ENCODE results near the gene RASSF6.
A peak's percentile ranks its signal among the peaks of the same experiment; 100 is the strongest.
"Not testable (repeated sequence)": the region's sequence is repeated elsewhere in the genome, so short reads cannot be mapped to it uniquely, and the experiment has no call there.

RASSF6 gene, protein sequence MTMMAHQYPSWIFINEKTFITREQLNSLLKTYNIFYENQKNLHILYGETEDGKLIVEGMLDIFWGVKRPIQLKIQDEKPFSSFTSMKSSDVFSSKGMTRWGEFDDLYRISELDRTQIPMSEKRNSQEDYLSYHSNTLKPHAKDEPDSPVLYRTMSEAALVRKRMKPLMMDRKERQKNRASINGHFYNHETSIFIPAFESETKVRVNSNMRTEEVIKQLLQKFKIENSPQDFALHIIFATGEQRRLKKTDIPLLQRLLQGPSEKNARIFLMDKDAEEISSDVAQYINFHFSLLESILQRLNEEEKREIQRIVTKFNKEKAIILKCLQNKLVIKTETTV

DNA sequence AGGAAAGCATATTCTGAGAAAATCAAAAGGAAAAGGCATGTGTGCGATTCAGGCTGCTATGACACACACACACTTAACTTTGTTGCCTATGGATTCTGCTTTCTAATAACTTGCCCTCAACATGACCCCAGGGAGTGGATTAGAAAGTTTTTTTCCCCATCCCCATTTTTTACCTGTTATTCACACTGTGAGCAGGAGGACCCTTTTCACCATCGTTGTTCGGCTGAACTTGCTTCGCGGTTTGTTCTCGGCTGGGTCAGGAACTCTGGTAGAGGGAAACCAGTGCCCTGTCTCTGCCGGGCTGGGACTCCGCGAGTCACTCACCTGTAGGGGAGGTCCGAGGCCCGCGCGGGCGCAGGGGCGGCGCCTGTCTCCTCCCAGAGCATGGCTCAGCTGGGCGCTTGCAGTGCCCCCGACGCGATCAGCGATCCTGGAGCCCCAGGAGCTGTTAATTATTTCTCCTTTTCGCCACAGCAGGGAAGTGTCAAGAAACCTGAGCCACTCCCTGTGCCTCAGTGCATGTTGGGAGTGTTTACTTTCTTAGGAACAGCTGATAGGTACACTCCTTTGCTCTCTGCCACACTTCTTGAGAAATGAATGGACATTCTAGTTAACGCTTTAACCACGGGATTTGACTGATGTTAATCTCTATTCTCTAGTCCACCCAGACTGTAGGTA lies at the start of gene RASSF6:
RASSF6 (minus strand) TSS at position 322 of the 678 bp plus-strand sequence. CDS start 8,641 bp downstream, outside the sequence.
- DNase-seq, result peak; percentile 94

DNA sequence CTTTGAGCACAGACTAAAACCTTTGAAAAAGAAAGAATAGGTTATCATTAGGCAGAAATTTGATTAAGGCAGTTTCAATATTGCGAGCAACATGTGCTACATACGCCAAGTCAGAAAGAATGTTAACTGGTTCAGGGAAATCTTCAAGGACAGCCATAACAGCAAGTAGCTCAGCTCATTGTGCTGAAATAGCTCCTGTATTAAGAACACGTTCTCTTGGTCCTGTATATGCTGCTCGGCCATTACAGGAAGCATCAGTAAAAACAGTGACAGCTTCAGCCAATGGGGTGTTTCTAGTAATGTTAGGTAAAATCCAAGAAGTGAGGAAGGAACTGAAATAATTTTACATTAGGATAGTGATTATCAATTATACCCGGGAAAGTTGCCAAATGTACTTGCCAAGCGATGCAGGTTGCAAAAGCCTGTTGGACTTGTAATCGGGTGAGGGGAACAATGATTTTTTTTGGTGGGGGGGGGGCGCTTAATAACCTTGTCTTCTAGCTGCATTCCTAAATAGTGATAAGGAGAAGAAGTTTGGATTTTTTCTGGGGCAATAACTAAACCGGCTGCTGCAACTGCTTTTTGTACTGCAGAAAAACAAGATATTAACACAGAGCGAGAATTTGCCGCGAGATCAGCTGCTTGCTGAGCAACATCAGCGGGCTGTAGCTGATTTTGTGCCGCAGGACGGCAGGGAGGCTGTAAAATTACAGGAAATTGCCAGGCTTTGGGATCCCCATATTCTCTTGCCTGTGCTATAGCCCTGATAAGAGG lies 49.4 kb upstream of the RASSF6 start:
- DNase-seq, result peak; percentile 19

DNA sequence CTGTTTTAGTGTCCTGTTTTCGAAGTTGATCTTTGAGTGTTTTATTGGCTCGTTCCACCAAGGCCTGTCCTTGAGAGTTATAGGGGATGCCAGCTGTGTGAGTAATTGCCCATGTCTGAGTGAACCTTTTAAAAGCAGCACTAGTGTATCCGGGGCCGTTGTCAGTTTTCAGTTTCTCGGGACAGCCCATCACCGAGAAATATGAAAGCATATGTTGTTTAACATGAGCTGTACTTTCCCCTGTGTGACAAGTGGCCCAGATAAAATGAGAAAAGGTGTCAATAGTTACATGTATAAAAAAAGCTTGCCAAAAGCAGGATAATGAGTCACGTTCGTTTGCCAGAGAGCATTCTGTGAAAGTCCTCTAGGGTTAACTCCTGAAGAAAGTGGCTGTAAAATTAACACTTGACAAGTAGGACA lies 48.6 kb upstream of the RASSF6 start:
- DNase-seq, result peak; percentile 77

DNA sequence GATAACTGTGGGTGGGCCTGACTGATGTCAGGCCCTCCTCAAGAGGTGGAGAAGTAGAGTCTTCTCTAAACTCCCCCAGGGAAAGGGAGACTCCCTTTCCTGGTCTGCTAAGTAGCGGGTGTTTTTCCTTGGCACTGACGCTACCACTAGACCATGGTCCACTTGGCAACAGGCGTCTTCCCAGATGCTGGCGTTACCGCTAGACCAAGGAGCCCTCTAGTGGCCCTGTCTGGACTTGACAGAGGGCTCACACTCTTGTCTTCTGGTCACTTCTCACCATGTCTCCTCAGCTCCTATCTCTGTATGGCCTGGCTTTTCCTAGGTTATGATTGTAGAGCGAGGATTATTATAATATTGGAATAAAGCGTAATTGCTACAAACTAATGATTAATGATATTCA lies 45.7 kb upstream of the RASSF6 start:
- peak; percentile 3 for DNase-seq

DNA sequence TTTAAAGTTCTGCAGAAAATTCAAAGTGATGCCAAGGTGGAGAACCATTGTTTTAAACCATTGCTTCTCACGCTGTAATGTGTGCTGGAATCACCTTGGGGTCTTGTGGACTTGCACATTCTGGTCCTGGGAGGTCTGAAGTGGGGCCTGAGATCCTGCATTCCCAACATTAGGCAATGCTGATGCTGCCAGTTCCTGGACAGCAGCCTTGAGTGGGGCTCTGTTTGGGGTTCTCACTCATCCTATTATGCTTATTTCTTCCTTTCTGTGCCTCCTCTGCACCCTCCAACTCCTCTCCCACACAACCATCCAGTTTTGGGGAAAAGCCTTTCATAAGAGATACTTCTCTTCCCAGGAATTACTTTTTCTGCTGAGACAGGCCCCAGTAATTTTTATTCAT lies 44.2 kb upstream of the RASSF6 start:
- DNase-seq, result no peak

DNA sequence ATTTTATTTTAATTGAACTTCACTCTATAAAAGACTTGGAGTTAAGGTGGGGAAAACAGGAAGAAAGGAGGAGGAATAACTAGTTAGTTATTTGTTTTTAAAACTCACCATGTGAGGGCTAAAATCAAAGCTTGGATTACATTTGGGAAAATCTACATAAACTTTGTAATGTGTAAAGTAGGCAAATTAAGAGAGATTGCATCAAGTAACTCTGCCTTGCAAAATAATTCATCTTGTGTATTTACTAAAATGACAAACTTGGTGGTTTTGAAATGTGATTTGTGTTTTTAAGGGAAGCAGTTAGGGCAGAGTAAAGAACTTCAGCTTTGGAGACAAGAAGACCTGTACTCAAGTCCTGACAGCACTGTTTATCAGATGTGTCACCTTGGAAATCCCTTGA lies 43.3 kb upstream of the RASSF6 start:
- no peak for DNase-seq

DNA sequence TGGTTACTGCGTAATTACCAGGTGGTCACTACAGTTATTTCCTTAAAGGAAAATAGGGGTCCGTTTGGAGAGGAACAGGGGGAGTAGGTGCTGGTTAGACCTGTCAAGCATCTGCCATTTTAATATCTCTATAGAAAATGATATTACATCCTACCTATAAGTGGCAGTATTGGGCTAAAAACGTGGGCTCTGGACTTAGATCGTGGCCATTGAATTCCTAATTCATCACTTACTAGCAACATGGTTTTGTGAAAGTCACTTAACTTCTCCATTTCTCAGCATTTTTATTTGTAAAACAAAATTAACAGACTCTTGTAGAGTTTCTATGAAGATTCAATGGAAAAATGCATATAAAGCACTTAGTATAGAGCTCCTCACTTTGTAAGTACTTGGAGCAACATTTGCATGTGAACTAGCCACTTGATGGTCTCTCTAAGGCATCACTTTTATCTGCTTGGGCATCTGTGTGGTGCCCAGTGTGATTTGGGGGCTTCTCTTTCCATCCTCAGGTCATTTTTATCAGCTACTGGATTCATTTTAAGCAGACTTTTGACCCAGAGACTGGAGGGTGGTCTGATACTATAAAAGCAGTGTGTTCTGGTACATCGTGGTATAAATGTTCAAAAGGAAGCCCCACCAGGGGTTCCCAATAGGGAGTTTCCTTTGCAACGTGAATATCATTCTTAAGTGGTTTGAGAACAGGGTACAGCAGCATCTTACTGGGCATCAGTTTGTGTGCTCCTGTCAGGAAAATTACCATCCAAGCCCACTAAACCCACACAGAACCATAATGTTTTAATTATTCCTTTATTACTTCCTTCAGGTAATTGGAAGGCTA lies 42.7 kb upstream of the RASSF6 start:
- DNase-seq, result peak; percentile 67

DNA sequence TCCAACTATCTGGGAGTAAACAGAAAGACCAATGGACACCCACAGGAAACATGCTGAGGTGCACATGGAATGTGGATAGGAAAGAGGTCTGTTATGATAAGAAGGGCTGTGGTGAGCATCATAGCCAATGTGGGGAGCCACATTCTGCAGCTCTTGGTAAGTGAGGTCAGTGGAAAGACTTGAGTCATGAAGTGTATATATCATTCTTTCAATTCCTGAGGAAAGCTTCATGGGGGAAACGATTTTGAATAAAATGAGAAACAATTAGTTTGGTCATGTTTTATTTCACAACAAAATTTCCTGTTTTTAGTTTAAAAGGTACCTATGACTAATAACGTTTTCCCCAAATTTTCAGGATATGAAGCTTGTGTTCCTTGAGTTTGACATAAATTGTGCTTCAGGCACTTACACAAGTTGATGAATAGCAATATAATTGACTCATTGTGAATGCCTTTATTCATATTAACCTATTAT lies 41.4 kb upstream of the RASSF6 start:
- DNase-seq, result no peak

DNA sequence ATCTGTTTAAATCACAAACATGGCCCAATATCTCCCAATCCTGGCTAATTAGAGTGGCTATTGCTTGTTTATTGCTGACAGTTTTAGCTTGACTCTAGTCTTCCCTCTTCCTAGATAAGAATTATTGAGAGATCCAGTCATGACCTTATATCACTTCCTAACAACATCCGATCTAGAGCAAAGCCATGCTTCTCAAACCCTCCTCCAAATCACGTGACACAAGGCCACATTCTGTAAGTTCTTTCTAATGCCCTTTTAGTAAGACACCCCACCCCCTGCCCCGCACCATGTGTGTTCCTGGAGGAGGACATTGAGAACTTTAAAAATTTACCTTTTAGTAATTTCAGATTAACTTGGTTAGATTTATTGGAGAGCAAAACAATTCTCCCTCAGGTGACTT lies 40.6 kb upstream of the RASSF6 start:
- no peak for DNase-seq

DNA sequence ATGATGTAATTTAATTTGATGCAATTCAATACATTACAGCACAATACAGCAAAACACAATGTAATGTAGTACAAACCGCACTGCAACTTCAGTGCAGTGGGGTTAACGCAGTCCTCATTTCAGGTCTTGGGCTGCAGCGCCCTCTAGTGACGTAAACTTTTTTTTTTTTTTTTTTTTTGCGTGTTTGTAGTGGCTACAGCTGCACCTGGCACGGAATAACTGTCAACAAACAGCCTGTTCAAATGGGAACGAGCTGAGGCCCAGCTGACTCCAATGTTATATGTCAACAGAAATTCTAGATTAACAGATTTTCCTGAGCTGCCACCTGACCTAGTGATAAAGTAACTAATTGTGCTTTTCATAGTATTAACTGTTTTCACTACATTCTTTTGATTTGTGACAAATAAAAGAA lies 33.5 kb upstream of the RASSF6 start:
- peak; percentile 69 for DNase-seq

DNA sequence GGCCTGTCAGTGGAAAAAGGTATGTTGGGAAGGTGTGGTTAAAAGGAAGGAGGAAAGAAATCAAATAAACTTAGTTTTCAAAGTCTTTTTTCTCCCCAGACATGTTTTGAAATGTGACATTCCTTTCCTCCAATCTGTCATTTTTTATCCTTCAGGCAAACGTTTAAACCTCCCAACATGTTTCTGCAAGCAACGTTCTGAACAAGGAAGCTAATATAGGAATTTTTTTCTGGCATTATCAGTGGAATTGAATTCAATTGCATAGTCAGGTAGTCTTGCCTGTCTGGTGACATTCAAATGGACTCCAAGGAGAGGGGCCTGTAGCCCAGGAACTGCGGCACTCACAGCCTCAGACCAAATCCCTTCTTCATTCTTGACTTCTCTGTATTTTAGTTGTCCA lies 30.0 kb upstream of the RASSF6 start:
- no peak for DNase-seq

DNA sequence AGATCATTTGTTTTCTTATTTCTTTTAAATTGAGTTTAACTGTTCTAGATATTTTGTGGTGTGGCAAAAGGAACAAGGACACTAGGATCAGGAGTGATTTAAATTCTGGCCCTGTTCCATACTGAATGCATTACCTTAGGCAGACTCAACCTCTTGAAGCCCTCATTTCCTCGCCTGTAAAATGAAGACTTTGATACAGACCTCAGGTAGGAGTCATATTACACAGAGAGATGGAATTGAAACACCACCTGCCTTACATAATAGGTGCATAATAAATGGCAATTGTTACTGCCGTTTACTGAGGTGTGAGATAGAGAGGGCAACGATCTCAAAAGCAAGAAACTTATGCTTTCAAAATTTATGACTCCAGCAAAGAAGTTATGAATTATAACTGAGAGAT lies 28.2 kb upstream of the RASSF6 start:
- DNase-seq, result peak; percentile 77

DNA sequence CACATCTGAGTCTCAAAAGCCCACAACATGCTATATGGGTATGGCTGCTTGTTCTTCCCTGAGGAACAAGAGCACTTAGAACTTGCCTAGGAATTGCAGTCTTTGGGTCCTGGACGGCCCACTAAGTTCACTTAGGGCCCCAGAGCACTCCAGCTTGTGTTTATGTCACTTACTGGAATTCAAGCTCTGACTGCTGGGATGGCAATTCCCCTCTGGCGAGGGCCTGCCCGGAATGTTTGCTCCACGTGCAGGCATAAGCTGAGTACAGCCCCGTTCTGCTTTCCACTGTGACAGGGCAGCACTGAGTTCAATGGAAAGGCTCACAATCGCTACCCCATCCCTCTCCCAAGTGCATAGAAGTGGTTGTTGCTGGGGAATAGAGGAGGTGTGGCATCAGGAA lies 25.9 kb upstream of the RASSF6 start:
- no peak for DNase-seq

DNA sequence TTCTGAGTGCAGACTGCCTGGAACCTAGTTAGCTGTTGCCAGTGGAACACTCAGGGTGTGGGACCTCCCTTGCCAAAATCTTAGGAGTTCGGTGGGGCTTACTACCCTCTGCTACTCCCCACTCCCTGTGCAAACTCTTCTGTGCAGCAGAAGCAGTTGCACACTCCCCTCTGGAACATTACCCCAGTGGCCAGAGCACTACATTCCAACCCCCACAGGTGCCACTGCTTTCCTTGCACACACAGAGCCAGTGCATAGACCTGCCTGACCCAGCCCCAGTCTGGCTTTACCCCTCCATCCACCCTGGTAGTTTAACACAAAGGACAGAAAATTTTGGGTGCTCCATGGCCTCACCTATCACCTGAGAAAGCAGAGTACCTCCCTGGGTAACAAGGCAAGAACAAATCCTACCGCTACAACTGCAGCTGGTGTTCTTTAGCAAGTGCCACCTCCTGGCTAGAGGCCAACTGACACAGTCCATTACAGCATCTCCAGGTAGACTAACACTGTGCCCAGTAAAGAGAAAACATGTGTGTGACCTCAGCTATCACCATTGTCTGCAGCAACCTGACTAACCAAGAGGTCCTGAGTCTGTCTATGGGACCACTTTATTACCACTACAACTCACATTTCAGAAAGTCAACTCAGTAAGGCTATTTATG lies 11.5 kb upstream of the RASSF6 start:
- peak; percentile 61 for DNase-seq

DNA sequence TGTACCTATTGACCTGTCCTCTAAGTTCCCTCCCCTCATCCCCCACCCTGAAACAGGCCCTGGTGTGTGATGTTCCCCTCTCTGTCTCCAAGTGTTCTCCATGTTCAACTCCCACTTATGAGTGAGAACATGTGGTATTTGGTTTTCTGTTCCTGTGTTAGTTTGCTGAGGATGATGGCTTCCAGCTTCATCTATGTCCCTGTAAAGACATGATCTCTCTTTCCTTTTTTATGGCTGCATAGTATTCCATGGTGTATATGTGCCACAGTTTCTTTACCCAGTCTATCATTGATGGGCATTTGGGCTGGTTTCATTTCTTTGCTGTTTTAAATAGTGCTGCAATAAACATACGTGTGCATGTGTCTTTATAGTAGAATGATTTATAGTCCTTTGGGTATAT lies 8.6 kb upstream of the RASSF6 start:
- not testable (repeated sequence) for DNase-seq

DNA sequence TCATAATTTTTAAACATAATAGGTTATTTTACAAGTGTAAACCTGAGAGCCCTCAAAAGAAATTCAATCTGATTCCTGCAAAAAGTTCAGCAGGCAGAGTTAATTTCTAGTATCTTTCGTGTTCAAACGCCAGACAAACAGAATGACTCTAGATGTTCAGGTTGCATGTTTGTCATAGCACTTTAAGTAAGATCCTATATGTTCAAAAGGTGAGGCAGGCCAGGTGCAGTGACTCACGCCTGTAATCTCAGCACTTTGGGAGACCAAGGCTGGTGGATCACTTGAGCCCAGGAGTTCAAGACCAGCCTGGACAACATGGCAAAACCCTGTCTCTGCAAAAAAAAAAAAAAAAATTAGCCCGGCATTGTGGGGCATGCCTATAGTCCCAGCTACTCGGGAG lies 1.1 kb upstream of the RASSF6 start:
- DNase-seq, result no peak

DNA sequence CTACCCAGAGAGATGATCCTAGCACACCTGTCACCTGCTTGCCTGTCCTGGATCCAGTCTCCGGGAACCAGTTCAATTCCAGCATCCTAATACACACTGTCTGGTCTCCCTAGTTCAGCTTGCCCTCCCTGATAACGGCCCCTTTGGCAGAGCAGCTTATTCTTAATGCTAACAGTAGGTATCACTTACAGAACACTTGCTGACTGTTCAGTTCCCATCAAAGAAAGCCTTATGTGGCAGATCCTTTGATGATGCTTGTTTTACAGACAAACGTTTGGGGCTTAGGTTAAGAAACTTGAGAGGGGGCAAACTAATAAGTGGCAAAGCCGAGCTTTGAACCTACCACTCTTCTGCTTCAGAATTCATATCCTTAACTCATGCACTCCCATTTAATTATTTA lies 890 bp downstream of the RASSF6 start:
- DNase-seq, result peak; percentile 74

DNA sequence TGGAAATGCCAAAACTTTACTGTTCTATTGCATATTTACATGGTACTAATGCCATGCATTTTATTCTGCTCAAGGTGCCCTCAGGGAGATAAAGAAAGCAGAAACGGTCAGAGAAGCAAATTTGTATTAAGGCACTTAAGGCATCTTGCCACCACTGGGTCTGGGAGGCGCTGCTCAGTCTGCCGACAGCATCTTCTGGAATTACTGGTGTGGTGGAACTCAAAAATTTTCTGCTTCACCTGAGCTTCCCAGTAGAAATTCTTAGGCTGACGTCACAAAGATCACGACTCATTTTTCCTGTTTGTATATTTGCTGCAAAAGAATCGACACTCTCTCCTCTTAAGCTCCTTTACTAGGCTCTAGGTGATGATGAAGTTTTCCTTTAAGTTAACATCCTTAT lies 3.0 kb downstream of the RASSF6 start:
- DNase-seq, result no peak

DNA sequence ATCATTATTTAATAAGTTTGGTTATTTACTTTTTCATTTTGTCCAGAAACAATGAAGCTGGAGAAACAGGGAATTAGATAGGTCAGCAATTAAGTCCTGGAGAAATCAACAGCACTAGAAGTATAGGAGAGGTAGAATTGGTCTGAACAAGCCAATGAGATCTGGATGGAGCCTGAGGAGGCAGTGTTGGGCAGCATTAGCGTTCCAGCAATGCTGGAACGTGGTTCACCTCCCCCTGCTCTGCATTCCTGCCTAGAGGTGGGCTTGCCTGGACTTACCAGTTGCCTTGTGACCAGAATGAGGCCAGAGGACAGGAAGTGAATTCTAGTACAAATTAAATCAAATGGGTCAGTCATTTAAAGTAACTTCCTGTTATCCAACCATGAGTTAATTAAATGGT lies 4.6 kb downstream of the RASSF6 start:
- DNase-seq, result peak; percentile 48

DNA sequence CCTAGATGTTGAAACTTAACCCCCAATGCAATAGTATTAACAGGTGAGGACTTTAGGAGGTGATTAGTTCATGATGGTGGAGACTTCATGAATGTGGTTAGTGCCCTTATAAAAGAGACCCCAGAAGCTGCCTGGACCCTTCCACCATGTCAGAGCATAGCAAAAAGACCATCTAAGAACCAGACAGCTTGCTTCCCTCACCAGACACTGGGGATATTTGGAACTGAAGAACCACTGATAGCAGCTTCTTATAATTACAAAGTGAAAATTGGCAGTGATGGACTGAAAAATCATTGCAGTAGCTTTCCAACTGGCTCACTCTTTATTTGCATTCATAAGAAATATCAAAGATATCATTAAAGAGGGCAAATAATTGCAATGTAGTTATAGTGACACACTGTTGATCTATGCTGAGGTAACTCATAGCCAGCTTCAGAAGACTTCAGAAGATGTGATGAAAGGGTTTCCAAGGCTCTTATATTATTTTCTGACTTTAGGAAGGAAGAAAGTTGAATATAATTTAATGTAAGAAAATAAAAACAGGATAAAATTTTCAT lies 5.8 kb downstream of the RASSF6 start:
- DNase-seq, result no peak

DNA sequence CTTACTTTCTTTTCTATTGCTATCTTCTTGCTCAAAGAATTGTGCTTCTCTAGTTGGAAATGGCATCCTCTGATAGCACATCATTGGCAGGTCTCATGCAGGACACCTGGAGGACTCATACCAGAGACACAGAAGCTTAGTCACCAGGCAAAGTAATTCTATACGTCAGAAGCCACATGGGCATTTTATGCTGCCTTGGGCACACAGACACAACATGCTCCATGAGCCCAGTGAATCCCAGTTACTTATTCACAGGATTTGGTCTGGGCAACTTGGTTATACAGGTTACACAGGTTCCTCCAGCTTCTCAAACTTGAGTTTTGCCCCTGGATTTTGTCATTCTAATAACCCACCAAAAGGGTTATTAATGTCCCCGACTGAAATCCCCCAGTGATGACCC lies 7.1 kb downstream of the RASSF6 start:
- DNase-seq, result peak; percentile 24

DNA sequence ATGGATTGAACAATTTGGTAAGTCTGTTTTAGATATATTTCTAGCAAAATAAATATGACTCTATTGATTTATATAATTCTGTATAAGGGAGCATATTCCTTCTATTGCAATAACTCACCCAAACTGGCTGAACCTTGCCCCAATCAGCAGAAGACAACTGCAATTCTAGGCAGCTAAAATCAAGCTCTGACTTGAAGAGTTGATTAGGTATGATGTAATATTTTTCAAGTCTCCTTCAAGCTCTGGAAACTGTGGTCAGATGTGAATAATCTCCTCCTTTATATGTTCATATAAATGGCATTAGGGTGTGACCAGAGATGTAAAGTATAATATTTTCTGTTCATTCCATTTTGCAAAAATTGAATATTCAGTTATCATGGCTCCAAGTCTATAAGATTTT lies 8.2 kb downstream of the RASSF6 start:
- no peak for DNase-seq

Measured in NCI-H69 (cell line).